HT1080 (cell line): ENCODE data around the gene RAB37. TPM values are rescaled to one million over a fixed set of nuclear protein-coding genes. Genes with fewer than 3 reads are reported as not detected.

ENCODE experiments used
- DNase-seq: peaks from one replicate; pipeline ENCODE4 v3.0.0-alpha.2; 2015; ENCODE audit warnings: low read depth
- total RNA-seq: library from RNA; depleted of rRNA; stranded (reverse); fragments of >200 nt; shearing (Covaris generic); gene quantifications from 2 replicates; pipeline ENCODE4 v1.2.3, GENCODE V29; 2014

RAB37 gene
- total RNA-seq, 1 experiment from 2014 or later = 0.11 TPM

DNA sequence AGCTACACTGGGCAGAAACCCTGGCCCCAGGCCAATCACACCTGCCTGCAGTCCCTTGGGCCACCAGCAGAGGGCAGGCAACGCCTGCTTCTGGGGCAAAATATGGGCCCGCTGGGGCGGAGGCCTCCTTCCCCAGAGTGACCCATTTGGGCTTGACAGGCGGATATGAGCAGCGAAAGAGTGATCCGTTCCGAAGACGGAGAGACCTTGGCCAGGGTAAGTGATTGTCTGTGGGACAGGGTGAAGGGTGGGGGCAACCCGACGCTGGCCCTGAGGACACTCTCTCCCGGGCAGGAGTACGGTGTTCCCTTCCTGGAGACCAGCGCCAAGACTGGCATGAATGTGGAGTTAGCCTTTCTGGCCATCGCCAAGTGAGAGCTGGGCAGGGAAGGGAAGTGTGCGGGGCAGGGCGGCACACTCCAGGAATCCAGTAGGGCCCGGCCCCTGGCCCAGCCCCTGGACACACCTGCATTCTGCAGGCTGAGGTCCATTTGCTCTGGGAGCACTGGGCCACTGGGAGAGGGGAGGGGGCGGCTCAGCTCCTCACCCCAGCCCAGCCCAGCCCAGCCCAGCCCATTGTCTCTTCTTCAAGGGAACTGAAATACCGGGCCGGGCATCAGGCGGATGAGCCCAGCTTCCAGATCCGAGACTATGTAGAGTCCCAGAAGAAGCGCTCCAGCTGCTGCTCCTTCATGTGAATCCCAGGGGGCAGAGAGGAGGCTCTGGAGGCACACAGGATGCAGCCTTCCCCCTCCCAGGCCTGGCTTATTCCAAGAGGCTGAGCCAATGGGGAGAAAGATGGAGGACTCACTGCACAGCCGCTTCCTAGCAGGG, 7.9 kb downstream of the RAB37 start:
- DNase-seq = peak; percentile 72

DNA sequence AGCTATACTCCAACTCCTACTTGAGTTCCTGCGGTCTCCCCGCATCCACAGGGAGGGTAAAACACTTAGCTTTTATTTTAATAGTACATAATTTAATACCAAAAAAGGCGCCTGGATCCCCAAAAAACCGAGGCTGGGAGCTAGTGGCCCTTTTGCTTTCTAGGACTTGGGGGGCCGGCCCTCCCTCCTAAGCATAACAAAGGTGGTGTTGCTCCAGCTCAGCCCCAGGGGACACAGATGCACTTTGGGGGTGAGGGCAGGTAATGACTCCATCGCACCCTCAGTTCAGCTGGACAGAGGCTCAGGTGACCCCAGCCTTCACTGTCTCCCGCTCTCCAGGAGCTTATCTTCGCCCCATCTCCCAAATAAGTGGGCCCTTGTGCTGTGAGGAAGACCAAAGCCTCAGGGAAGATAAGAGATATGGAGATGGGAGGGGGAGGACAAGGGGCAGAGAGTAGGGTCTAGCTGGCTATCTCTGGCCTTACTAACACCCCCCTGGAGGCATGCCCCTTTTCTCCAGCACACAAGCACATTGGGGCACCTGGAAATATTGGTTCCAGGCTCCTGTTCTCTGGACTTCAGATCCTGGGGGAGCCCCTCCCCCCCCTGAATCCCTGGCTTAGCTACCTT, 8.6 kb downstream of the RAB37 start:
- DNase-seq = no peak

DNA sequence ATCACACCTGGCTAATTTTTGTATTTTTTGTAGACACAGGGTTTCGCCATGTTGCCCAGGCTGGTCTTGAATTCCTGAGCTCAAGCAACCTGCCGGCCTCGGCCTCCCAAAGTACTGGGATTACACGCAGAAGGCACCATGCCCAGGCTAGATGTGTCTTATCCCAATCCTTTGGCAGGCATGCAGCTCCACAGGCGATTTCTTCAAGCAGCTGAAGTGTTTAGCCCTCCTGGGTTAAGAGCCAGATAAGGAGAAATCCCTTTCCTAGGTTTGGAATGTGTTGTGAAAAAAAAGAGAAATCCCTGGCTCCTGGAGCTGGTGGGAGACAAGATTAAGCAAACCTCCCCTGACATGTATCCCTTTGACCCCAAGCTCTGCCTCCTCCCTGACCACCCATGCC, 9.3 kb downstream of the RAB37 start:
- no peak for DNase-seq

DNA sequence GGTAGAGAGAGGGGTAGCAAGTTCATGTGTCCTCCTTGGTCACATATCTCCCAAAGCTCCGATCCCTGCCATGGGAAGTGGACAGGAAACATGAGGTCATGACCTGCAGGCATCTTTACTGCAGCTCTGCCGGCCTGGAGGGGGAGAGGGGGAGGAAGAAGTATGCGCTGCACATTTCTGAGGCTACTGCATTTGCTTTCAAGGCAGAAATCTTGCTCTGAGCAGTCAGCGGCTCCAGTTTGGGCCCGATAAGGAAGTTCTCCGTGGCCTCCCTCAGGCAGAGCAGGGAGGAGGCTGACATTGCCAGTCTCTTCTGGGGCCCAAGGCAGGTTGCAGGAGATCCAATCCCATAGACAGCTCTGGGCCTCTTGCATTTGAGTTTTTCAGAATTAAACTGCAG, 9.9 kb downstream of the RAB37 start:
- DNase-seq = no peak

DNA sequence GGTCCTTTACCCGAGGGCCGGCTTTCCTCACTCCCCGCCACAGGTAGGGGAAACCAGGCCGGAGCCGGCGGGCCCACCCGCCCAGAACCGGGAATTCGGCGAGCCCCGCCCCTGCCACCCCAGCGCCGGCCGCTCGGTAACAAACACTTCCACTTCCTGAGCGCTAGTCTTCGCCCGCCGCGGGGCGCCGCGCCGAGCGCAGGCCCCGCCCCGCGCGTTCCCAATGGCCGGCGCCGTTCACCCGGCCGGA, 11.1 kb downstream of the RAB37 start:
- no peak for DNase-seq

DNA sequence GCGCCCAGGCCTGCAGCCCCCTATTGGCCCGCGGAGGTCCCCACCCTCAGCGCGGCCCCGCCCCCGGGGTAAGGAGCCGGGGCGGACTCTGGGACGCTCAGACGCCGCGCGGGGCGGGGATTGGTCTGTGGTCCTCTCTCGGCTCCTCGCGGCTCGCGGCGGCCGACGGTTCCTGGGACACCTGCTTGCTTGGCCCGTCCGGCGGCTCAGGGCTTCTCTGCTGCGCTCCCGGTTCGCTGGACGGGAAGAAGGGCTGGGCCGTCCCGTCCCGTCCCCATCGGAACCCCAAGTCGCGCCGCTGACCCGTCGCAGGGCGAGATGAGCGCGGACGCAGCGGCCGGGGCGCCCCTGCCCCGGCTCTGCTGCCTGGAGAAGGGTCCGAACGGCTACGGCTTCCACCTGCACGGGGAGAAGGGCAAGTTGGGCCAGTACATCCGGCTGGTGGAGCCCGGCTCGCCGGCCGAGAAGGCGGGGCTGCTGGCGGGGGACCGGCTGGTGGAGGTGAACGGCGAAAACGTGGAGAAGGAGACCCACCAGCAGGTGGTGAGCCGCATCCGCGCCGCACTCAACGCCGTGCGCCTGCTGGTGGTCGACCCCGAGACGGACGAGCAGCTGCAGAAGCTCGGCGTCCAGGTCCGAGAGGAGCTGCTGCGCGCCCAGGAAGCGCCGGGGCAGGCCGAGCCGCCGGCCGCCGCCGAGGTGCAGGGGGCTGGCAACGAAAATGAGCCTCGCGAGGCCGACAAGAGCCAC, 11.6 kb downstream of the RAB37 start, which contains the start of gene NHERF1:
Gene NHERF1 (plus strand): TSS at position 100 of the 750 bp plus-strand sequence. CDS start 219 bp downstream, at position 319.
- peak; percentile 91 for DNase-seq

DNA sequence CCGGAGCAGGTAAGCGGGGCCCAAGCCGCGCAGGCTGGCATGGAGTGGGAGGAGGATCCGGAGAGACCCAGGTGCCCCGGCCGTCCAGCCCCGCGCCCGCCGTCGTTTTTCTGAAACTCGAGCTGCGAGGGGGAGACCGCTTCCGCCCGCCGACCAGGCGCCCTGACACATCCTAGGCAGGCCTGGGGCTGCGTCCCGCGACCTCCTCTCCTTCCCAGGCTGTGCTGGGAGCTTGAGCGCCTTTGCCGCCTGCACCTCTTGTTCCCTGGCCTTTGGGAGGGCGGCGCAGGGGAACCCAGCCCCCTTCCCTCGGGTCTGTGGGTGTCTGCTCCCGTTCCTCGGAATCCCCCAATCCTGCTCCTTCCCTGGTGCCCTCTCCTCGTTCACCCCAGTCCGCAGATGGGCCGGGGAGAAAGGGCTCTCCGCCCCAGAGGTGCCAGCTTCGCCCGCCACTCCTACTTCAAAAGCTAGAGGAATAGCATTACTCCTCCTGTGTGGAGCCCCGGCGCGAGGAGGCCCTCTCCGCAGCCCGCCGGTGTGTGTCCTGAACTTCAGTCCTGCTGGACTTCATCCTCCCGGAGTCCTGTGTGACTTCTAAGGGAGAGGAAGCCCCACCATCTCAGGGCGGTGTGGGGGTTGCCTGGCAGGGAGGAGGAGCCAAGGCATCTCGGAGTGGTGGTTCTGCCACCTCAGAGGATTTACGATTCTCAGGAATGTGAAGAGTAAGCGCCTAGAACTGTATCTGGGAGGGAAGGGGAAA, 12.4 kb downstream of the RAB37 start:
- no peak for DNase-seq

DNA sequence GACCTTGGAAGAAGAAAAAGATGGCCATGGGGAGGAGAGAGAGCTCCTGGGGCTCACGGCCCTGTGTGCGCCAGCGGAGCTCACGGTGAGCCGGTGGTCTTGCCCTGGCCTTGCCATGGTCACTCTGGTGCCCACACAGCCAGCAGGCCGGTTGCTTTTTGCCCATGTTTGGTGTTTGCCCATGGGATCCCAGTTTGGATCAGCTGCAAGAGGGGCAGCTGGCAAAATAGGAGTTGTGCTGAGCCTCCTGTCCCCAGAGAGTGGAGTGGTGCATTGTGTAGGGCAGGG, 12.9 kb downstream of the RAB37 start:
- DNase-seq = no peak

DNA sequence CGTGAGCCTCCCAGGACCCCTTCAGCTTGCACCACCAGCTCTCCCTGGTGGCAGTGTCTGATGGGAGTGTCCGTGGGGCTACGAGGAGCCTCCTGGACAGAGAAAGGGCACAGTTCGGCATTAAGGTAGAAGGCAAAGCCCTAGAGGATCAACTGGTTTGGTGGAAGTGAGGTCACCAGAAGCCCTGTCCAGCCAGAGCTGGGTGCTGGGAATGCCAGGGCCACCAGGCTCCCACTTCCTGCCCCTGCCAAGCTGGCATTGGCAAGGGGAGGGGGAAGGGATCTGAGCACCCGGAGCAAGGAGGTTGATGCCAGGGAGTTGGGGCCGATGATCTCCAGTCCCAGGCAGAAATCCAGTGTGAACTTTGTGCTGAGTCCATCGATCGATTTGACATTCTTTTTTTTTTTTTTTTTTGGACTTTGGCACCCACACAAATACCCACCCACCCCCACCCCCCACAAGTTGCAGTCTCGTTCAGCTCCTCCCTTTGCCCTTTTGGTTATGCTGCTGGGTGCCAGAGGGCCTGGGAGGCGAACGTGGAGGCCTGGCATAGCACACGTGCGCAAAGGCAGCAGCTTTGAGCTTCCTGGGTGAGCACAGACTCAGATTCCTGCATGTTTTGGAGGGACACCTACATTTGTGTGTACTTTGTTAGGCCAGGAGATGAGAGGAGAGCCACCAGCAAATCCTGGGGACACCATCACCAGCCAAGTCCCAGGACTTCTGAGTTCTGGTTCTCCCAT, 13.4 kb downstream of the RAB37 start:
- DNase-seq = no peak

DNA sequence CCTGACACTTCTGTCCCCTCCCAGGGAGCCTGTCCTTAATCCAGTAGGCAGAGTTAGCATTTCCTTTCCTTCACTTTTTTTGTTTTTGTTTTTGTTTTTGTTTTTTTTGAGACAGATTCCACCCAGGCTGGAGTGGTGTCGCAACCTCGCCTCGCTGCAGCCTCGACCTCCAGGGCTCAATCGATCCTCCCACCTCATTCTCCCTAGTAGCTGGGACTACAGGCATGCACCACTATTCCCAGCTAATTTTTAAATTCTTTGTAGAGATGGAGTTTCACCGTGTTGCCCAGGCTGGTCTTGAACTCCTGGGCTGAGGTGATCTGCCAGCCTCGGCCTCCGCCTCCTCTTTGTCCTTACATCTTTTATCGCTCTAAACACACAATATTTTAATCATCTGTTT, 15.4 kb downstream of the RAB37 start:
- no peak for DNase-seq

DNA sequence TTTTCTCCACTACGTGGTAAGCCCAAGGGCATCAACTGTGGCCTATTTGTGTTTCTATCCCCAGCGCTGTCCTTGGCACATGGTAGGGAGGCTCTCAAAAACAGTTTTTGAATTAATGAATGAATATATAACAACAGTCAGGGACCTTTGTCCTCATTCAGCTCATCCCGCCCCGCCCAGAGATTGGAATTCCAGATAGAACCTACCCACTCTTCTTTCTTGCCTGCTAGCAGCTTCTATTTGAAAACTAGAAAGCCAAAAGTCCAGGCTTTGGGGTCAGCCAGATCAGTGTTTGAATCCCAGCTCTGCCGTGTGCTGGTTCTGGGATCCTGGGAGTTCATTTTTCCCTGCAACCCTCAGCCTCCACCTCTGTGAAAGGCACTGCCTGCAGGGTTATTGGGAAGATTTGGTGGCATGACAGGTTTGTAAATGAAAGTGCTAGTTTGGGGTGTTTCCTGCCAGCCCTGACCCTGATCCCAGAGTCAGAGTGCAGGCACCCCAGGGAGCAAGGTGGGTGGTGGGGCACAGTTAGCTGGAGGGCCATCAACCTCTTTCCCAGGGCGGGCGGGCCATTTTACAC, 15.9 kb downstream of the RAB37 start:
- DNase-seq = no peak

DNA sequence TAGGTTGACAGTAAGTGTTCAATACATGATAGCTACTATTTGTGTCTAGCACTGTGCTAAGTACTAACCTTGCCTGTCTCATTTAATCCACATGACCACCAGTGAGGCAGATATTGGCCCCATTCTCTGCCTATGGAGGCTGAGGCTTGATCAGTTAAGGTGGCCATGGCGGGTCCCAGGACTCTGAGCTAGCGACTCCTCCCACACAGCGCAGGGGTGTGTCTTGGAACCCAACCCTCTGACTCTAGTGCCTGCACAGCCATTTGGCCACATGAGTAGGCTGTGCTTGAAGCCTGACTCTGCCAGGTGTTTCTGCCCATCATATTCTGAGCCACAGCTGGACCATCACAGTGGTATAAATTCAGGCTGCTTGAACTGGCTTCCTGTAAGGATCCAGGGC, 17.8 kb downstream of the RAB37 start:
- DNase-seq = no peak

DNA sequence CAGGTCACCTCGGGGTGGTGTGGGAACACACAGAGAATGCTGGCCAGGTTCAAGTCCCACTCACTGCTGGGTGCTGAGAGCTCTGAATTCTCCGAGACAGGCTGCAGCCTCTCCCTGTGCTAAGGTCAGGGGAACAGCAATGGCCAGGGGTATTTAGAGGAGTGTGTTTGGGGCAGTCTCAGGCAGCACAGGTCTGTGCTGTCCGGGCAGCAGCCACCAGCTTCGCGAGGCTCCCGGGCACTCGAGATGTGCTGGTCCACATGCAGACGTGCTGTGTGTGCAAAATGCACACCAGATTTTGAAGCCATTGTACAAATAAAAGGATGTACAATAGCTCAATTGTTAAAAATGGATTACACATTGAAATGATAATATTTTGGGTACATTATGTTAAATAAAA, 18.5 kb downstream of the RAB37 start:
- DNase-seq = no peak

DNA sequence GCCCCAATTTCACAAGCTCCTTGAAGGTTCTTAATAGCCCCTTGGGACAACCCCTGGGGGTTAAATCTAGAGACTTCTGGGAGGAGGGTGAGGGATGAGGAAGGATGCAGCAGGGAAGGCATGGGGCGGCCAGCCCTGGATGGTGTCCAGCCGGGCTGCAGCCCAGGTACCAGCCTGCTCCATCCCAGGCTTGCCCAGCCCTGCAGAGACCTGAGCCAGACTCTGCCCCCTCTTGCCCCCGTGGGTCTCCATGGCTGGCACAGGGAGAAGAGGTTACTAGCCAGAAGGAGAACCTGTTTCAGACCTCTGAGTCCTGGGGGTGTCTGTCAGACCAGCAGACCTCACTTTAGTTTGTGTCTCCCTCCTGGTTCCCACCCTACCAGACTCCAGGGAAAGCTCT, 19.8 kb downstream of the RAB37 start:
- no peak for DNase-seq

DNA sequence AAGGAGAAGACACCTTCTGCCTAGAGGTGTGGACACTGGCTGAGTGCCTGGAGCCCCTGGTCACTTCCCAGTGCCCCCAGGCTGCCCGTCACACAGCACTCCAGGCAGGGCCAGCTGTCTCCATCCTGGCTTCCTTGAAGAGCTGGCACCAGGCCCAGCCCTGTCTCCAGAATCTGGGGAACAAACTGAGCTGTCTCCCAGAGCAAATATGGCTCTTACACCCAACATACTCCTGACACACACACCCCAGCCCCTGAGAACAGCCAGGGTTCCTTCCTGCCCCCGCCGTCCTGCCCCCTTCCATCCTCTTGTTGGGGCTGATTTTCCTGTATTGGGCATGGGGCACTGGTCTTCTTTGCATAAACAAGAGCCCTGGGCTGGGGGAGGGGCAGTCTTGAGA, 20.4 kb downstream of the RAB37 start:
- DNase-seq = no peak

DNA sequence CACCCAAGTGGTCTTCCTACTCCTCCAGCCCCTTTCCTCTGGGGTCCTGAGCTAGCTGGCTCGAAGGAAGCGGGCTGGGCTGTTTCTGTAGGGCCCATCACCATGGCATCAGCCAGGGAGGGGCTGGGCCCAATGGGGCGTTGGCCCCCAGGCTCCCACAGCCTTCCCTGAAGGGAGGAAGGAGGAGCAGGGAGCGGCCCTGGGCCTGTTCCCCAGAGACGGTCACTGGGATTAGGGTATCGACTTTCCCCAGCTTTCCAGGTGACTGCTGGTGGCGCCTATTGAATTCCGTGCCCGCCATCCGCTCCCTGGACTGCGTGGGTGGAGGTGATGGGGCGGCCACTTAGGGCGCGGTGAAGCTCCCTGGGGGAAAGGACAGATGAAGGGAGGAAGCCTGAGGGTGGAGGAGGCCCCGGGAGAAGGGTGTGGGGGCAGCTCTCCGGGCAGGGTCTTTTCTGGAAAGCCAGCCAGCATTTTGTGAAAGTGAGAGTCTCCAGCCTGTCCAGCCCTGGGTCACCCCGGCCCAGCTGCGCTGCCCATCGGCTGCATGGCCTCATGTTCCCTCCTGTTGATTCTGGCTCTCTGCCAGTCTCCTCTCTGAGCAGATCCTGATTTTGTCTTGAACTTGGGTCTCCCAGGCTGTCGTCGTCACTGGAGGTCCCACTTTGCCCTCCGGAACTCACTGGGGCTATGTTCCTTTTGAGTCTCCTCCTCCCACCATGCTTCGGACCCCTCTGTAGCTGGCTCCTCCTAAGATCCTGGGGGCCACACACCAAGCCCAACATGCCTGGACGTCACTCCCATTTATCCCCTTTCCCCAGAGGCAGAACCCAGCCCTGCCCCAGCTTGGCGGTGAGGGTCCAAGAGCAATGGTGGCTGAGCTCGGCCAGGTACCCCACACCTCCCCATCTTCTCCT, 21.1 kb downstream of the RAB37 start:
- DNase-seq = no peak

DNA sequence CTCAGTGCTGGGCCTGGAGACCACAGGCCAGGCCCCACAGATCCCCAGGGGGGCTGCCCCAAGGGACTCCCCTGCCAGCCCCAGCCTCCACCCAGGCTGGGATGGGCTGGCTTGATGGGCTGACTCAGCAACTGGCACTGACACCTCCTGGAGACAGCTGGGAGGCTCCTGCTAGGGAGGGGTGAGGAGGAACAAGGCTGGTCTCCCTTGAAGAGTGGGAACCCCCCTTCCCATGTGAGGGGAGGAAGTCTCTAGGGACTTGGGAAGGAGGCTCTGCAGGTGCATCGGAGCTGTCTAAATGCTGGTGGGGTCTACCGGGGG, 21.8 kb downstream of the RAB37 start:
- DNase-seq = no peak

DNA sequence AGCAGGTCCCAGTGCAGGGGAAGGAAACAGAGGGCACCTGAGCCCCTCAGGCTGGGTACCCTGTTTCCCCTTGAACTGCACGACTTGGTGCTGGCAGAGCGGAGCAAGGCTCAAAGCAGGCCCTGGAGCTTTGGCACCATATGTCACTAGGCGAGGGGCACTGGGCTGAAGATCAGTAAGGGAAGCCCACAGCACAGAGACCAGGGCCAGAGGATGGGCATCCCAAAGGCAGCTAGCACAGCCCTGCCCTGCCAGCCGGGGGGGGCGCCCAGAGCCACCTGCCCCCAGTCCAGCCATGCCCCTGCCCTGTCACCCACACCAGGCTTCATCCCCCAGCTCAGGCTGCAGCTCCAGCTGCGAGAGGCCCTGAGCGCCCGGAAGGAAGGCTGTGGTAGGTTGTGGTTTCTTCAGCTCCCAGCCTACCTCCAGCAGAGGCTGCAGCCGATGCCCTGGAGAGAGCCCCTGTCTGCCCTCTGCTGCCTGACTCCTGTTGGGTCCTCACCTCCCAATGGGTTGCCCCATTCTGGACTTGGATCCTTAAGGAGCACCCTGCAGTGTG, 22.3 kb downstream of the RAB37 start:
- DNase-seq = peak; percentile 63

DNA sequence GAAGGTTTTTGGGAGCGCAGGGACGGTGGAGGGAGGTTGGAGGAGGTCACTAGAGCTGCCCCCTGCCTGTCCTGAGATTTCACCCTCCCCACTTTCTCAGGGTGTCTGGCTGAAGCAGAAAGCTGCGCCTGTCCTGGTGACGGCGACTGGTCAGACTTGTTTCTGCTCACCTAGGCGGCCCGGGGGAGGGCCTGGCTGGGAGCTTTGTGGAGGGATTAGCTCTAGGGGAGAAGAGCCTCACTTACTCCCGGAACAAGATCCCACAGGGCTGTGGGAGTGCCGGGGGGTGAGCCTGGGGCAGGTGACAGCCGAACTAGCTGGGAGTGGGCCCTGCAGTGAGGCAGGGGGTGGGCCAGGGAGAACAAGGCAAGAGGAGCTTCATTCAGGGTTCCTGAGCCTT, 22.9 kb downstream of the RAB37 start:
- DNase-seq = no peak
